Right lung (tissue), 10 donors: ENCODE results near the gene RECQL. TPM values are rescaled to one million over a fixed set of nuclear protein-coding genes. Genes with fewer than 3 reads are reported as not detected.
A peak's percentile ranks its signal among the peaks of the same experiment; 100 is the strongest.

Experiments
- DNase-seq, 2 donors: peaks; one replicate each; pipeline ENCODE4 v3.0.0-alpha.2; 2013
- long read RNA-seq, 8 donors: transcript quantifications; one replicate each; lab custom pipeline, GENCODE V29; 2026
- polyA plus RNA-seq, 5 donors: library from polyadenylated mRNA; unstranded; fragments of 120-200 nt; gene quantifications; one replicate each; pipeline versions ENCODE4 v1.2.1 to v1.2.3, GENCODE V29; 2013; ENCODE audit warnings: inconsistent platforms in 1 of 5, low replicate concordance in 1 of 5; ENCODE audit not compliant: insufficient read length in 5 of 5, insufficient read depth in 1 of 5

The RECQL gene
- 10 to 100 TPM; 22.4 to 41.3 (median 32.8) TPM for polyA plus RNA-seq
- long read RNA-seq, donor 1, partial matches to known transcripts, result 0 of 5 reads
- long read RNA-seq, donor 1, other reads (novel, unspliced or antisense), result 0 of 5 reads
- long read RNA-seq, donor 2, partial matches to known transcripts, result 7 of 10 reads
- long read RNA-seq, donor 2, other reads (novel, unspliced or antisense), result 0 of 10 reads
- long read RNA-seq, donor 3, partial matches to known transcripts, result 0 of 4 reads
- long read RNA-seq, donor 3, other reads (novel, unspliced or antisense), result 0 of 4 reads
- long read RNA-seq, donor 4, partial matches to known transcripts, result 63 of 63 reads
- long read RNA-seq, donor 4, other reads (novel, unspliced or antisense), result 0 of 63 reads
- long read RNA-seq, donor 5, partial matches to known transcripts, result 0 of 3 reads
- long read RNA-seq, donor 5, other reads (novel, unspliced or antisense), result 0 of 3 reads
- long read RNA-seq, donor 6, partial matches to known transcripts, result 12 of 17 reads
- long read RNA-seq, donor 6, other reads (novel, unspliced or antisense), result 0 of 17 reads
- long read RNA-seq, donor 7, partial matches to known transcripts, result 46 of 53 reads
- long read RNA-seq, donor 7, other reads (novel, unspliced or antisense), result 5 of 53 reads
- long read RNA-seq, donor 8, partial matches to known transcripts, result 10 of 11 reads
- long read RNA-seq, donor 8, other reads (novel, unspliced or antisense), result 0 of 11 reads

- DNase-seq, result peak; percentile 94 to 96
Measured at GRCh38 chr12:21501258-21502163, at the start of gene RECQL, which contains the start of gene GOLT1B. Gene RECQL, minus strand, starts transcription at chr12:21501635. Its CDS starts 2,065 bp downstream, at chr12:21499570. Gene GOLT1B, plus strand, starts transcription at chr12:21501789. Its CDS starts 135 bp downstream, at chr12:21501924.

GRCh38 chr12:21547437-21547836 lies 46.0 kb upstream of the RECQL start:
- no peak for DNase-seq

GRCh38 chr12:21546716-21547115 lies 45.3 kb upstream of the RECQL start:
- DNase-seq, result no peak

- no peak for DNase-seq
Measured at GRCh38 chr12:21545557-21545956, 44.1 kb upstream of the RECQL start.

- no peak for DNase-seq
Measured at GRCh38 chr12:21543151-21543550, 41.7 kb upstream of the RECQL start.

GRCh38 chr12:21542403-21542802 lies 41.0 kb upstream of the RECQL start:
- DNase-seq, result no peak

- DNase-seq, result no peak
Measured at GRCh38 chr12:21541773-21542172, 40.3 kb upstream of the RECQL start.

GRCh38 chr12:21539797-21540196 lies 38.4 kb upstream of the RECQL start:
- DNase-seq, result no peak

- DNase-seq, result no peak
Measured at GRCh38 chr12:21538061-21538653, 36.7 kb upstream of the RECQL start.

- DNase-seq, result no peak
Measured at GRCh38 chr12:21529456-21529855, 28.0 kb upstream of the RECQL start.

GRCh38 chr12:21528953-21529352 lies 27.5 kb upstream of the RECQL start:
- peak; percentile 56 to 63 for DNase-seq

- DNase-seq, result peak; percentile 32 to 46
Measured at GRCh38 chr12:21527451-21528180, 26.2 kb upstream of the RECQL start.

- DNase-seq, result no peak
Measured at GRCh38 chr12:21526721-21527345, 25.4 kb upstream of the RECQL start.

GRCh38 chr12:21526053-21526452 lies 24.6 kb upstream of the RECQL start, which contains the start of gene SPX:
Gene SPX, plus strand, starts transcription at chr12:21526296. Its CDS starts 177 bp downstream, at chr12:21526473.
- DNase-seq, result no peak

GRCh38 chr12:21523148-21523547 lies 21.7 kb upstream of the RECQL start:
- DNase-seq, result no peak

GRCh38 chr12:21521541-21521940 lies 20.1 kb upstream of the RECQL start:
- no peak for DNase-seq

GRCh38 chr12:21518451-21518850 lies 17.0 kb upstream of the RECQL start:
- no peak for DNase-seq

GRCh38 chr12:21516281-21516680 lies 14.8 kb upstream of the RECQL start:
- no peak for DNase-seq

GRCh38 chr12:21509768-21510167 lies 8.3 kb upstream of the RECQL start:
- no peak for DNase-seq

GRCh38 chr12:21507849-21508248 lies 6.4 kb upstream of the RECQL start:
- no peak for DNase-seq
